Colonic mucosa (tissue), 4 donors: ENCODE results near the gene TCIRG1. TPM values are rescaled to one million over a fixed set of nuclear protein-coding genes. Genes with fewer than 3 reads are reported as not detected.

ENCODE experiments used
- DNase-seq: peaks from one replicate; pipeline ENCODE4 v3.0.0-alpha.2; 2020
- H3K27ac ChIP-seq: fragments of 200-600 bp; one replicate; pipeline ENCODE4 v1.8.0; 2021
- H3K27me3 ChIP-seq: fragments of 200-600 bp; one replicate; pipeline ENCODE4 v1.8.0; 2021
- H3K36me3 ChIP-seq: fragments of 200-600 bp; one replicate; pipeline ENCODE4 v1.8.0; 2021
- H3K4me1 ChIP-seq: fragments of 200-600 bp; one replicate; pipeline ENCODE4 v1.8.0; 2021; ENCODE audit warnings: mild to moderate bottlenecking
- H3K4me3 ChIP-seq: fragments of 200-600 bp; one replicate; pipeline ENCODE4 v1.8.0; 2021
- H3K9ac ChIP-seq, 2 donors: one replicate each; pipeline ENCODE4 v1.7.0; 2013; ENCODE audit warnings: control low read depth in 2 of 2, low read depth in 2 of 2, low read length in 2 of 2
- H3K9me3 ChIP-seq: fragments of 200-600 bp; one replicate; pipeline ENCODE4 v1.8.0; 2021
- CTCF ChIP-seq: fragments of 200-600 bp; IDR thresholded peaks from one replicate; pipeline ENCODE4 v1.8.0; 2022; ENCODE audit warnings: antibody characterized with exemption, mild to moderate bottlenecking
- intact Hi-C: fragments of 100-400 bp; cut with DNase I; formaldehyde crosslinking; loops from one replicate; pipeline ENCODE4 v1.14.1; 2022
- total RNA-seq, 2 donors: library from RNA; stranded (reverse); fragmentation: NEBNext Ultra II Directional in 1 of 2; extraction: Animal tissue kit (Norgen Biotek cat#: 25700) in 1 of 2; gene quantifications; one replicate each; pipeline ENCODE4 v1.2.1, GENCODE V29; 2021
- donor health status: healthy.
- donor health status: DM: no; HTN: no; CAD: no.
- donor health status: DM: no; HTN: no; CAD: no.

TCIRG1 gene
- total RNA-seq, 2 donors from 2014 or later = 133 to 246 TPM

- no peaks in the 10 kb centered on the region for H3K4me1 ChIP-seq
- no peak overlapping the region for H3K9ac ChIP-seq
- intact Hi-C loops = no loop called here
- H3K4me3 ChIP-seq = no peak overlapping the region
- H3K9me3 ChIP-seq = no peaks in the 10 kb centered on the region
- DNase-seq = no peak
- H3K27me3 ChIP-seq = no peaks in the 10 kb centered on the region
- no peak for TF ChIP-seq CTCF
- peaks cover 15% of the 10 kb centered on the region for H3K36me3 ChIP-seq
- H3K27ac ChIP-seq = no peak overlapping the region
Measured at GRCh38 chr11:68053117-68053516, 14.3 kb downstream of the TCIRG1 start.

GRCh38 chr11:68053981-68054812, 15.4 kb downstream of the TCIRG1 start:
- H3K4me1 ChIP-seq = no peaks in the 10 kb centered on the region
- intact Hi-C loops = no loop called here
- no peak overlapping the region for H3K4me3 ChIP-seq
- TF ChIP-seq CTCF = no peak
- H3K27ac ChIP-seq = no peak overlapping the region
- no peaks in the 10 kb centered on the region for H3K27me3 ChIP-seq
- H3K36me3 ChIP-seq = peaks cover 8% of the 10 kb centered on the region
- no peak for DNase-seq
- H3K9me3 ChIP-seq = no peaks in the 10 kb centered on the region
- no peak overlapping the region for H3K9ac ChIP-seq

DNA sequence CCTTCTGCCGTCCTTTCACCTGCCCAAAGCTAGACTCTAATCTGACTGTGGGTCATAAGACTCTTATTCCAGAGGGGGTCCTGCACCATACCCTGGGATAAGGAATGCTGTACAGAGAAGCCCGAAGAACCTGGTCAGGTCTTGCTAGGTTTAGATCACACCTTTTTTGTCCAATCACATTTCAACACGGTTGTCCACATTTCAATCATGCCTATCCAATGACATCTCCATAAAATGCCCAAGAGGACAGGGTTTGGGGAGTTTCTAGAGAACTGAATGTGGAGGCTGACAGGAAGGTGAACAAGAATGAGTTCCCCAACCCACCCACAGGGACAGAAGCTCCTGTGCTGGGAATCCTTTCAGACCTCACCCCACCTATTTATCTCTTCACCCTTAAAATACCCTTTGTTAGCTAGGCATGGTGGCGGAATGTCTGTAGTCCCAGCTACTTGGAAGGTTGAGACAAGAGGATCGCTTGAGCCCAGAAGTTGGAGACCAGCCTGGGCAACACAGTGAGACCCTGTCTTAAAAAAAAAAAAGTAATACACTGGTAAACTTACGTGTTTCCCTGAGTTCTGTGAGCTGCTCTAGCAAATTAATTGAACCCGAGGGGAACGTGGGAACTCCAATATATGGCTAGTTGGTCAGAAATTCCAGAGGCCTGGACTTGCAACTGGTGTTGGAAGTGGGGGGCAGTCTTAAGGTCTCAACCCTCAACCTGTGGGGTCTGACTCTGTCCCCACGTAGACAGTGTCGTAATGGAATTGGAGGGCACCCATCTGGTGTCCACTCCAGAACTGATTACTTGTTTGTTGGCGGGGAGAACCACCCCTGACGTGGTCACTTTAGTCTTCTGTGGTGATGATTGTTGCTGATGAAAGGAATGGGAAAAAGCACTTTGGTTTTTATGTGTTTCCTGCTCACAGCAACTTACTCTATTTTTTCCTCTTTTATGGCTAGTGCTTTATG, 17.8 kb downstream of the TCIRG1 start:
- peaks cover 3% of the 10 kb centered on the region for H3K36me3 ChIP-seq
- no peaks in the 10 kb centered on the region for H3K4me1 ChIP-seq
- no peak overlapping the region for H3K27ac ChIP-seq
- no peak for TF ChIP-seq CTCF
- DNase-seq = no peak
- H3K9ac ChIP-seq = no peak overlapping the region
- no peak overlapping the region for H3K4me3 ChIP-seq
- H3K9me3 ChIP-seq = no peaks in the 10 kb centered on the region
- H3K27me3 ChIP-seq = no peaks in the 10 kb centered on the region
- intact Hi-C loops = no loop called here

- Histone ChIP-seq H3K4me3 (no peak overlapping the region), H3K27me3 (no peaks in the 10 kb centered on the region), H3K4me1 (no peaks in the 10 kb centered on the region), H3K9me3 (no peaks in the 10 kb centered on the region), H3K36me3 (peaks cover 4% of the 10 kb centered on the region), H3K27ac (no peak overlapping the region), H3K9ac (no peak overlapping the region)
- intact Hi-C loops = no loop called here
- DNase-seq = no peak
- no peak for TF ChIP-seq CTCF
Measured at GRCh38 chr11:68057807-68058206, 19.0 kb downstream of the TCIRG1 start.

DNA sequence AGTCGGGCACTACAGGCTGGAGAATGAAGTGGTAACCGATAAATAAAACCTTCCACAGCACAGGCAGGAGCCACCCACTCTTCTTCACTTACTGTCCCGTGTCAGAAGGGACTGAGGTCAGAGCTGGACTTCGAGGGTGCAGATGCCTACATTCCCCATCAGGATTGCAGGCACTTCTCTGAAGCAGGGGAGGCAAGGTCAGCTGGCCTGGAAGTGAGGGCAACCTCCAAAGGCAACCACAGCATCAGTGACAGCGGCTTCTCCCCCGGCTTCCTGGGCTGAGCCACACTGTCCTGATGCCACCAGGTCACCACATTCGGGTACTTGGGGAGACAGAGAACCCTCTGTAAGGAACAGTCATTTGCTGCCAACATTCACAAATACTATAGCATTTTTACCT, 22.7 kb downstream of the TCIRG1 start:
- no peak for DNase-seq
- TF ChIP-seq CTCF = no peak

More for the DNA sequence above, 22.7 kb downstream of the TCIRG1 start:
- H3K4me1 ChIP-seq = no peaks in the 10 kb centered on the region
- intact Hi-C loops = no loop called here
- H3K36me3 ChIP-seq = peaks cover 9% of the 10 kb centered on the region
- H3K27me3 ChIP-seq = no peaks in the 10 kb centered on the region
- no peak overlapping the region for H3K9ac ChIP-seq
- no peak overlapping the region for H3K27ac ChIP-seq
- H3K9me3 ChIP-seq = no peaks in the 10 kb centered on the region
- H3K4me3 ChIP-seq = no peak overlapping the region
